ENCODE data around the gene ABCC6.
"Not testable (repeated sequence)": the region's sequence is repeated elsewhere in the genome, so short reads cannot be mapped to it uniquely, and the experiment has no call there.

ABCC6 gene

GRCh38 chr16:16223662-16224241 lies 458 bp upstream of the ABCC6 start:
- not testable (repeated sequence) for DNase-seq (ENCODE audit: low read depth)

DNA sequence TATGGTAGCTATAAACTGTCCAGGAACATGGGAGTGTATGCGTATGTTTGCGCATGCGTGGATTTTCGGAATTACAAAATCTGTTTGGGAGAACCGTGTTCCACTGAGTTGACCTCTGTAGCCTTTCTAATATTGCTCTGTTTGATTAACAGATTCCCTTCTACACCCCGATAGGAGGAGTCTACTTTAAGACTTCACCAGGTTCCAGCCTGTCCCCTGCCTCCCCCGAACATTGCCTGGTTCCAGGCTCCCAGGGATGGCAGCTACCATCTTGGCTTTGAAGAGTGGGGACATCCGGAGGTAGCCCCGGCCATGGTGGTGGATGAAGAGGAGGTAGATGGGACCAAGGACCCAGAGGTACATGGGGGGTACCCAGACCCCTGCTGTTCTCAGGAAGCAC lies 1.9 kb downstream of the ABCC6 start:
- DNase-seq (ENCODE audit: low read depth) = not testable (repeated sequence)

DNA sequence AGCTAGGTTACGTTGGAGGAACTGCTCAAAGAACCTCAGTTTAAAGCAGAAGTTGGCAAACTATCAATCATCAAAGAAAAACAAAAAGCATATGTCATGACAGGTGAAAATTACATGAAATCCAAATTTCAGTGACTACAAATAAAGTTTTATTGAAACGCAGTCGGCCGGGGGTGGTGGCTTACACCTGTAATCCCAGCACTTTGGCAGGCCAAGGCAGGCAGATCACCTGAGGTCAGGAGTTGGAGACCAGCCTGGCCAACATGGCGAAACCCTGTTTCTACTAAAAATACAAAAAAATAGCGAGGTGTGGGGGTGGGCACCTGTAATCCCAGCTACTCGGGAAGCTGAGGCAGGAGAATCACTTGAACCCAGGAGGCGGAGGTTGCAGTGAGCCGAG lies 2.8 kb downstream of the ABCC6 start:
- not testable (repeated sequence) for DNase-seq (ENCODE audit: low read depth)

- not testable (repeated sequence) for DNase-seq (ENCODE audit: low read depth)
These were observed 4.5 kb downstream of the ABCC6 start for GRCh38 chr16:16218787-16219186.

DNA sequence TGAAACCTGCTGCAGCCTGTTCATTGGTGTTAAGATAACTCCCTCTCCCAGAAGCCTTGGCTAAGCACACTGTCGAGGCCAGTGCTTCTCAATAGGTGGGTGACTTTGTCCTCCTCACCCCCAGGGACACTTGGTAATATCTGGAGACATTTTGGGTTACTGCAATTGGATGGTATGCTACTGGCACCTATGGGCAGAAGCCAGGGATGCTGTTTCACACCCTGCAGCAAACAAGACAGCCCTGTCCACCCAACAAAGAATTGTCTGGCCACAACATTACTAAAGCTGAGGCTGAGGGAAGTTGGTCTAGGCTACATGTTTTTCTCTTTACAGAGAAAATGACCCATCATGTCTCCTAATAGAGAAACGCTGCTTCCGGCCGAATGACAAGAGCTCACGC lies 4.9 kb downstream of the ABCC6 start:
- not testable (repeated sequence) for DNase-seq (ENCODE audit: low read depth)

DNA sequence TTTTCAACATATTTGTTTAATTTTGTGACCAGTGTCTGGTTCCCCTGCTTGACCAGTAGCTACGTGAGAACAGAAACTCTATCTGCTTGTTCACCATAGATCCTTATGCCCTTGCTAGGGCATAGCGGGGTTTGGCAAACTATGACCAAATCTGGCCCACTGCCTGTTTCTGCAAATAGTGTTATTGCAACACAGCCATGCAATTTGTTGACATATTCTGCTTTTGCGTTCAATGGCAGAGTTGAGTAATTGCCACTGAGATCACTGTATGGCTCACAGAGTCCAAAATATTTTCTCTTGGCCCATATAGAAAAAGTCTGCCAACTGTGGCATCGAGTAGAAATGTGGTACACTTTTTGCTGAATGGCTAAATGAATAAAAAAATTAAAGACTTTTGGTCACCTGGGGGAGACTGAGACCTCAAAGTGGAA lies 9.4 kb downstream of the ABCC6 start:
- peak; percentile 25 for DNase-seq (ENCODE audit: low read depth)

- DNase-seq (ENCODE audit: low read depth) = not testable (repeated sequence)
These were observed 11.9 kb downstream of the ABCC6 start for GRCh38 chr16:16211404-16211803.

- not testable (repeated sequence) for DNase-seq (ENCODE audit: low read depth)
These were observed 14.8 kb downstream of the ABCC6 start for GRCh38 chr16:16208461-16208860.

- DNase-seq (ENCODE audit: low read depth) = not testable (repeated sequence)
These were observed 15.4 kb downstream of the ABCC6 start for GRCh38 chr16:16207787-16208334.

DNA sequence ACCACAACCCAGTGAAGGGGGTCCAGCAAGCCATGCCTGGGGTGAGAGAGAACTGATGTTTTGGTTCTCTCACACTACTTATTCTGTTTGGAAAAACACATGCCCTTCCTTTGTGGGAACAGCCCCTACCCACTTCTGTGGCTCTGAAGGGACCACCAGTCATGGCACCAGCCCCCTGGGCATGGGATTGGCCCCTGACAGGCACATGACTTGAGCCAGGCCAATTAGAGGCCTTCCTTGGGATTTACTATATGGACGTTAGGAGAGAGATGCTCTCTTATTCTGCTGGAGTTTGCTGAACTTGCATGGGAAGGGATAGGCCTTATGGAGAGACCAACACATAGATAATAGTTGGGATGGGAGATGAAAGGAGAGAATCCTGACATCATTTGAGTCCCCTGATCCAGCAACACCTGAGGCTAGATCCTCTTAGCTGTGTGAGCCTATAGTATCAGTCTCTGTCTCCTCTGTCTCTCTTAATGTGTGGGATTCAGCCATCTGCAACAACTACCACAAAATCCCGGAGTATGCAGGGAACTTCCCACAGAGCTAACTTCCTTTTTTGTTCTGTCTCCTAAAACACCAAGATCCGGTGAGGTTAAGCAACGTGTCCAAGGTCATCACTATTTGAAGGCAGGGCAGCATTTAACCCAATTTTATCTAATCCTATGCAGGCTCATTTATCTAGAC lies 16.1 kb downstream of the ABCC6 start:
- DNase-seq (ENCODE audit: low read depth) = not testable (repeated sequence)

DNA sequence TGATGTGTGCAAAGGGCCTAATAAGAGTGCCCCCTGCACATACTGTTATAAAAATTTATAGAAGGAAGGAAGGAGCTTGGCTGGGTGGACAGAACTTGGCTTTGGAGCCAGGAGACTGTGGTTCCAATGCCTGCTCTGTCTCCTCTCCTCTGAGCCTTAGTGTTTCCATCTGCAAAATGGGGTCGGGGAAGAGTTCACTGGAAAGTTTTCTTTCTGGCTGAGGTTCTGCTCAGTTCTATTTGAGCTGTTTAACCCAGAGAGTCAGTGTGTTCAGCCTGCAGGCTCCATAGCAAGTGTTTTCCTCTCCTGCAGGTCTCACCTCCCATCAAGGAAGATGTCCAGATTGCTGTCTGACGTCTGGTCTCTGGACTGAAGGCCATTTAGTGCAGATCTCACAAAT lies 17.4 kb downstream of the ABCC6 start:
- not testable (repeated sequence) for DNase-seq (ENCODE audit: low read depth)

GRCh38 chr16:16204552-16204951 lies 18.7 kb downstream of the ABCC6 start:
- DNase-seq (ENCODE audit: low read depth) = not testable (repeated sequence)

- not testable (repeated sequence) for DNase-seq (ENCODE audit: low read depth)
These were observed 19.8 kb downstream of the ABCC6 start for GRCh38 chr16:16203494-16203893.

GRCh38 chr16:16202400-16203143 lies 20.7 kb downstream of the ABCC6 start:
- peak; percentile 76 for DNase-seq (ENCODE audit: low read depth)

DNA sequence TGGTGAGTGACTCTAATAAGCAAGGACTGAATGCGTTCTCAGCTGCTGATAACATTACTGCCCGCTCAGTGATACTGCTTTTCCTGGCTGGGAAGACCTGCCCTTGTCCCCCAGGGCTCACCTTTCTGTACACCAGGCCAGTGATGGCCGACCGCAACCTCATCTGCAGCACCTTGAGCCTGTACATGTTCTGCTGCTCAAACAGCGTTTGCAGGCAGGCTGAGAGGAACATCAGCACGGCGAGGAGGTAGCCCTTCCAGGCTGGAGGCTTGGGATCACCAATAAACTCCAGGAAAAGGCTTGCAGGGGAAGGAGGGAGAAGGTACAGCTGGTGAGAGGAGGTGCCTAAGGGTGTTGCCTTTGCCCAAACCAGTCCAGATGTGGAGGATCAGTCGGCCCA lies 21.4 kb downstream of the ABCC6 start:
- not testable (repeated sequence) for DNase-seq (ENCODE audit: low read depth)

- not testable (repeated sequence) for DNase-seq (ENCODE audit: low read depth)
These were observed 22.9 kb downstream of the ABCC6 start for GRCh38 chr16:16200391-16200790.

GRCh38 chr16:16199428-16199827 lies 23.9 kb downstream of the ABCC6 start:
- DNase-seq (ENCODE audit: low read depth) = peak; percentile 62

GRCh38 chr16:16197966-16198365 lies 25.3 kb downstream of the ABCC6 start:
- DNase-seq (ENCODE audit: low read depth) = no peak

GRCh38 chr16:16197331-16197730 lies 26.0 kb downstream of the ABCC6 start:
- DNase-seq (ENCODE audit: low read depth) = no peak

DNA sequence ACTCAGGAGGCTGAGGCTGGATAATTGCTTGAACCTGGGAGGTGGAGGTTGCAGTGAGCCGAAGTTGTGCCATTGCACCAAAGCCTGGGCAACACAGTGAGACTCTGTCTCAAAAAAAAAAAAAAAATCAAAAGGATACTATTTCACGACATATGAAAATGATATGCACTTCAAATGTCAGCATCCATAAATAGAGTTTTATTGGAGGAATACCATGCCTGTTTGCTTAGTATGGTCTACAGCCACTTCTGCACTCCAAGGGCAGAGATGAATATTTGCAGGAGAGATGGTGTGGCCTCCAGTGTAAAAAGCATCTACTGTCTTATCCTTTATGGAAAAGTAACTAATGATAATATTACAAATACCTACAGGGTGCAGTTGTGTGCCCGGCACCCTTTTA lies 27.2 kb downstream of the ABCC6 start:
- DNase-seq (ENCODE audit: low read depth) = no peak

DNA sequence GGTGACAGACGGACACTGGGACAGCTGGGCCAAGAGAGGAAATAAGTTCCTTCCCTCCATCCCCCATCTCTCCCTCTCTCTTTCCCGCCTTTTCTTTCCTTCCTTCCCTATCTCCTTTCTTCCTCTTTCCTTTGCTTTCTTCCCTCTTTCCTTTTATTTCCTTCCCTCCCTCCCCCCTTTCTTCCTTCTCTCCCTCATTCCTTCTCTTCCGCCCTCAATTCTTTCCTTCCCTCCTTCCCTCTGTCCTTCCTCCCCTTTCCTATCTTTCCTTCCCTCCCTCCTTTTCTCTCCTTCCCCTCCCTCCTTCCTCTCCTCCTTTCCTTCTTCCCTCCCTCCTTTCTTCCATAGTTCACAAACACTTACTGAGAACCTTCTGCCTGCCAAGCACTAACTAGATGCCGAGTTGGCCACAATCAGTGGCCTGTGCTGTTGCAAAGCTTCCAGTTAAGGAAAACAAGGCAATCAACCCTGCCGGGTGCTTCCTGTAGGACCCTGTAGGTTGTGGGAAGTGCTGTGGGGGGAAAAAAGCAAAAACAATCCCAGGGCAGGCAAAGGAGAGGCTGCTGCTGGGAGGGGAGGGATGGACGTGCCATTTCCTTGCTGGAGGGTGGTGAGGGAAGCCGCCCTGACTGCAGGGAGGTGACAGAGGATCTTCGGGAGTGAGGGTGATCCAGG lies 31.7 kb downstream of the ABCC6 start:
- DNase-seq (ENCODE audit: low read depth) = no peak

GRCh38 chr16:16190966-16191365 lies 32.3 kb downstream of the ABCC6 start:
- not testable (repeated sequence) for DNase-seq (ENCODE audit: low read depth)
